Dedifferentiated amniotic fluid mesenchymal stem cell (primary cell): ENCODE data around the gene NR5A2.

Source experiments
- DNase-seq: peaks from one replicate; pipeline ENCODE4 v3.0.0-alpha.2; 2016; ENCODE audit errors: extremely low spot score

The NR5A2 gene

DNA sequence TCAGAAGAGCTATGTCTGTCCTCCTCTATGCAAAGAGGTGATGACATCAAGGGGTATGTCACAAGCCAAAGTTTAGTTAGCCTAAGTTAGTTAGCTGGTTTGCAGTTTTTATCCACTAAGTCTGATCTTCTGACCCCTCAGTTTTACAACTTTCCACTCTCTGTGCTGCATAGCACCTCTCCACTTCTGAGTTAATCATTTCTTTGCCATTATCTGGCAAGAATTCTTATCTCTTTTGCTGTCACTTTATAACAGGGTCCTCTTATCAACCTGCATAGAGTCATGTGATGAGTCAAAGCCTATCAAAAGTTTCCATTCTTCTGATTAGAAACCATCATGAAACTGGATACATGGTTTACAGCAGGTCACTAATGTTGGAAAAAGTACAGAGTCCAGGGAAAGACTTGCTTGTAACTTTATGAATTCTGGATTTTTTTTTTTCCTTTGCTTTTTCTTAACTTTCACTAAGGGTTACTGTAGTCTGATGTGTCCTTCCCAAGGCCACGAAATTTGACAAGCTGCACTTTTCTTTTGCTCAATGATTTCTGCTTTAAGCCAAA lies at the start of gene NR5A2:
TSS of gene NR5A2 (plus strand) at position 447 of the 560 bp plus-strand sequence. CDS start 138 bp downstream, outside the sequence.
- DNase-seq, result no peak

DNA sequence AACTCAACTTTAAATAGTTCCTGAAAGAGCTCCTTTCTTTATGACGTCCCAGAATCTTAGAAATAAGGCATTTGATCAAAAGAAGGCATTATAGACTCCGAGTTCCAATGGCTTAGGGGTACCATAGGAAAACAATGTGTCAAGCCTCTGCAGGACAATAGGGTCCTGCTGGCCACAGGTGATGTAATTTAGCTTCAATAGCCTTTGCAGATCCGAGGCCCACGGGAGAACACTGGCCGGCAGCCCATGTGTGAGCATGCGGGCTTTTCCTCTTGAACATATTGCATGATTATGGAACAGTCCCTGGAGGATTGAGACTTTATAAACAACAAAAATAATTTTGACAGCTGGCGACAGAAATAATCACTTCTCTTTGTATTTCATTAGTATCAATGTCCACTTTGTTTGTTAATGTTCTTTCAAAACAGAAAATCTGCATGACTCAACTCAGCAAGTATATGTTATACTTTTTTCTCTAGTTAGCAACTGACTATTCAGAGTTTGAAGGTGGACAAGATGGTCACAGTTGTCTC lies 49.0 kb upstream of the NR5A2 start:
- DNase-seq, result no peak

DNA sequence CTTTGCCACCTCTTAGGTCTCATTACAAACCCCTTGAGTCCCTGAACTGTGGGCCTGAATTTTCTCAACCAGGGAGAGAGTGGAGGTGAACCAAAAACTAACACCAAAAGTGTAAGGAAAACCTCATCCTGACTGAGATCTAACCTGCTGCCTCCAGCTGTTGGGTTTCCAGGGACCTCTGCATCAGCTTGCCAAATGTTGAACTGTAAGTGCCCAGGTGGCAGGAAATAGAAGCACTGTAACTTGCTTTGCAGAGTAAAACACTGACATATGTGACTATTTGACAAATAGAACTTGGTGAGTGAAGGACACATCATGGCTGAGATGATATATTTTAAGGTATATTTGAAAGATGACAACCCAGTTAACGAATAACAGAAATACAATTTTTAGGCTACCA lies 48.4 kb upstream of the NR5A2 start:
- DNase-seq, result no peak

DNA sequence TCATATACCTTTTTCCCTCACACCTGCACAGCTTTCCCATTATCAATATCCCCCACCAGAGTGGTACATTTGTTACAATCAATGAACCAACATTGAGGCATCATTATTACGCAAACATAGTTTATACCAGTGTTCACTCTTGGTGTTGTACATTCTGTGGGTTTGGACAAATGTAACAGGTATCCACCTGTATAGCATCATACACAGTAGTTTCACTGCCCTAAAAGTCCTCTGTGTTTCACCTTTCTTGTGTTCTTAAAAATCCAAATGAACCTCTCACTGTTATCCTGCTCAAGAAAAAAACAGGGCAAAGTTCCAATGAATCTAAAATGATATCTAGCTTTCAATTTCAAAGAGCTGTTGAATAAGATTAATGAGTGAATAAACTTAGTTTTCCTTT lies 45.9 kb upstream of the NR5A2 start:
- DNase-seq, result no peak

DNA sequence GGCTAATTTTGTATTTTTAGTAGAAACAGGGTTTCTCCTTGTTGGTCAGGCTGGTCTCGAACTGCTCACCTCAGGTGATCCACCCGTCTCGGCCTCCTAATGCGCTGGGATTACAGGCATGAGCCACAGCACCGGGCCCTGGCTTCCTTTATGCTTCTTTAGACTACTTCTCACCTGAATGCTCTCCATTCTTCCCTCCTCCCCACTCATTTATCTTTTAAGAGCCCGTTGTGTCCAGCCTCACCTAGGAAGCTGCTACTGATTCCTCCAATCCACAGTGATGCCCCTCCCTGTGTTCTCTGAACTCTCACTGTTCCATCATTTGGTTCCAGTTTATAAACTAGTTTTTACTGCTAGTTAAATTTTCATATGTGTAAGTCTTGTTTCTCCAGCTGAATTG lies 44.9 kb upstream of the NR5A2 start:
- DNase-seq, result no peak

DNA sequence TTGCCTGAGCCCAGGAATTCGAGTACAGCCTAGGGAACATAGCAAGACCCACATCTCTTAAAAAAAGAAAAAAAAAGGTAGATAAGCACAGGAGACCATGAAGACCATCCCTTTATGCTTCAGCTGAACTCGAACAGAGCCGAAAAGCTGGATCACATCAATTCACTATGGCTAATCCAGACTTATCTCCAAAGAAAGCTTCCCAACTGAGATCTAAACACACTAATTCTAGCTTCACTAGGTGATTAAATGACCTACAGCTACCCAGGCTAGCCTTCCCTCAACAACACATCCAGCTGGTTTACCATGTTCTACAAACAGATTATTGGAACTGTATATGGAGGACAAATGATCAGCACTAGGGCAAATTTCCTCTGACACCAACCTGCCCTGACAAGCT lies 44.0 kb upstream of the NR5A2 start:
- no peak for DNase-seq

DNA sequence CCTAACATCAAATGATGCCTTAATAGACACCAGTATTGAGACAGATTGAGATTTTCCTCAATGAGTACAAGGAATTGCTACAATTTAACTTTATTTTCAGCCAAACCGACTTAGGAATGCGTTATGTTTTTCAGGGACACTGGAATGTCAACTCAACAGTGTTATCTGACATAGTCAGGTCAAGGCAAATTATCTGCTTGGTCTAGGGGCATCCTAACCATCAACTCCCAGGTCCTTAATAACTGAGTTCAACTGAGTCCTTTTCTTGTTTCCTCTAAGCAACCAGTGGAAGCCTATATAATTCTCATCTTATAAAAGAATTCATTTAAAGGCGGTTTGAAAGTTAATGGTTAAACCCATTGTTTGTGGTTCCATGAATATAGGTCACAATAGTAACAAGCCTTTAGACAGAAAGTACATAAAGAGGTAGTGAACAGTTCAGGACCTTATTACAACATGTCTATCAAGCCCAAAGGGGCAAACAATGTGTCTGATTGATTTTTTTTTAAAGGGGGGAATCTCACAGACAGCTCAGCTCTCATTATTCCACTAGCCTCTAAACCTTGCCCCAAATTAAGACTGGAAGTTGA lies 32.3 kb upstream of the NR5A2 start:
- no peak for DNase-seq

DNA sequence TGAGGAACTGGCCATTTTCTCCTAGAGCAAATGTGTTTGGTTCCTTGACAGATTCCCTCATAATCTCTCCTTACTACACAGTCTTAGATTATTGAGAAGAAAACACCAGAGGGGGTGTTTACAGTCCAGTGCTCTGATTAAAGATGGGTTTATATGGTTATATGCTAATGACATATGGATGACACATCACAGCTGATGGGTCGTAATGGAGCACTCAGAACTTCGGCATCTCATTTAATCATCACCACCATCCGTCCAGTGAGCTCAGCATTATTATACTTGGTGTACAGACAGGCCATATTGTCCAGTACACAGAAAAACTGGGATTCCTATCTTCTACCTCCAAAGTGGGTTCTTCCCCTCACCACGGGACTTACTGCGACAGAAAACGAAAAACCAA lies 22.3 kb upstream of the NR5A2 start:
- DNase-seq, result no peak

DNA sequence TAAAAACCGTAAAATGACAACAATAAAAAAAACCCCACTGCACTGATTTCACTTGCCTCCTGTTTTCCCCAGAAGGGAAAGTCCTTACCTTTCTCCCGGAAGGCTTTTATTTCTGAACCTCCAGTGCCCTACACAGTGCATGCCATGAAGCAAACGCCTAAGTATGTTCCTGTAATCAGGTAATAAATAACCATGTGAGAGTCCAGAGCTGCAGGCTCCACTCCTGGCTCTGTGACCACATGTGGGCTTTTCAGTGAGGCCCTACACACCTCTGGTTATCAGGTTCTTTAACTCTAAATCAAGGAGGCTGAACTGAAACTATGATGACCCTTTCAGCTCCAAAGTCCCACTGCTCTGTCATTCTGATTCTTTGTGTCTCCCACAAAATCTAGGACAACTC lies 20.8 kb upstream of the NR5A2 start:
- no peak for DNase-seq

DNA sequence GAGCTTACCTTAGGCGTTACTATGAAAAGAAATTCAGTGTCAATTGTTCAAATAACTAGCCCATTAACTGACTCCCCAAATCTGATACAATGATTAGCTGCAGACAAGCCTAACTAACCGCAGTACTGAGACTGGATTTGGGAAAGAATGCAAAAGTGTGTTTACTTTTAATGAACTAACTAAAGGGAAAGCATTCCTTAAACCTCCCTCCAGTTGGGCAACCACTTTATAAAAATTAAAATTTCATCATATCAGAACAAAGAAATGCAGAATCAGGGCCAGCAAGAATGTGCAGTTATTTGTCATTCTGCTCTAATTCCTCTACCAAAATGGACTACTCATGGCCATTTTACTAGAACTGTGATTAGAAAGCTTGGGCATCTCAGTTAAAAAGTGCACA lies 11.7 kb upstream of the NR5A2 start:
- no peak for DNase-seq

DNA sequence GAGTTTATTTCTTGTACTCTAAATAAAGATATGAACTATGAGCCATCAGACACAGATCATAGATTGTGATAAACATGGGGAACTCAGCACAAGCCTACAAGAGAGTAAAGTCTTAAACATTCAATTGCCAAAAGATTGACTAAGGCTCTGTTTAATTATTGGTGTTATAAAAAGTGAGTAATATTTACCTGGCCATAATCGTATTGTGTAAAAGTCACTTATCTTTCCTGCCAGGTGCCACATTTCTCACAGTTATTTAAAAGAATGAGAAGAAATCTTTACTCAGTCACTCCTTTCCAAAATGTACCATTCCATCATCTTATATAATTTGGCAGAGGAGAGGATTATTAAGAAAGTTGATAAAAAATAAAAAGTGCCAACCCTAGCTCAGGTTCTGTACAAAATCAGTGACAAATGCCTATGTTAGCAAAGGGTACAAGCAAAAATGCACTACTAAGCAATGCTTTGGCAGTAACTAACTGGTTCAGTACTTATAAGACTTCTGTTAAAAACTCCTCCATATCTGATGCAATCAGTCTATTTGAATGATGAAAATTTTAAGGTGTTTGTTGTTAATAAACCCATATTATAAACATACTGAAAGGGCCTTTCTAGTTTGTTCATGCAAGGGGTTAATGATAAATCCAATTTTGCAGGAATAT lies 5.8 kb upstream of the NR5A2 start:
- DNase-seq, result no peak

DNA sequence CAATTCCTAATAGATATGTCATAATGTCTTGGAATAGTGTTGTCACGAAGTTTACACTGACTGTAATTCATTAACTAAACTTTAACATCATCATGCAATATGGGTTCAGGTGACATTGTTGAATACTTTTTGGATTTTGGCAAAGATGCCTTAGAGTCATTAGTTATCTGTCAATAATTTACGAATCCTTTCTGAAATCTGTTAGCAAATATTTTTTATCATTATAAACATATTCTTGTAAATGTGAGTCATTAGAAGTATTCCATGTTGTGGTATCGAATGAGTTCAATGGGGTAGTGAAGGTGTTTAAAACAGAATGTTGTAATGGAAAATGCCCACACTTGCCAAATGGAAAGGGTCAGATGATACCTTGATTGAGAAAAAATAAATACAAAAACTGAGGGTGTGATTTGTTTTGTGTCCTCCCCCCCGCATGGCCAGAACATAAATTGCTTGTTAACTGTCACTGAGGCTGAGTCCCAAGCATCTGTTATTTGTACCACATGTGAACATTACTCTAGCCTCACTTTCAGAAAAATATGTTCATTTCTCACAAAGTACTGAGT lies 5.2 kb upstream of the NR5A2 start:
- no peak for DNase-seq

DNA sequence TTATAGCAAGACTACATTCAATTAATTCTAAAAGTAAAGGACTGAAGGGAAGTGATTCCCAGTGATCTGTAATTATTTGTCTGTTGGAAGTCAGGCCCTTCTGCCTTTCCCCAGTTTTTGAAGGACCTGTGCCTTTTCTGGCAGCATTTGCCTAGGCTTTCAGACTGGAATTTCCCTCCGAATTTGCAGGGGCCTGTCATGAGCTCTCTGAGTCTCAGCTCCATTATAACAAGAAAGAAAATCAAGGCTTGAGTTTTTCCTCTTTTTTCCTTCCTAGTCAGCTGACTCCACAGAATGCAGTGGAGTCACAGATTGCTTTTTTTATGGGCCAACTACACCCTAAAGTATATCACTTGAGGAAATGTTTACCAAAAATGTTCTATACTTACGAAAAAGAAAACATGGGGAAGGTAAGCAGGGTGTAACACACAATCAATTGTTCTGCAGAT lies 1.1 kb downstream of the NR5A2 start:
- DNase-seq, result no peak

DNA sequence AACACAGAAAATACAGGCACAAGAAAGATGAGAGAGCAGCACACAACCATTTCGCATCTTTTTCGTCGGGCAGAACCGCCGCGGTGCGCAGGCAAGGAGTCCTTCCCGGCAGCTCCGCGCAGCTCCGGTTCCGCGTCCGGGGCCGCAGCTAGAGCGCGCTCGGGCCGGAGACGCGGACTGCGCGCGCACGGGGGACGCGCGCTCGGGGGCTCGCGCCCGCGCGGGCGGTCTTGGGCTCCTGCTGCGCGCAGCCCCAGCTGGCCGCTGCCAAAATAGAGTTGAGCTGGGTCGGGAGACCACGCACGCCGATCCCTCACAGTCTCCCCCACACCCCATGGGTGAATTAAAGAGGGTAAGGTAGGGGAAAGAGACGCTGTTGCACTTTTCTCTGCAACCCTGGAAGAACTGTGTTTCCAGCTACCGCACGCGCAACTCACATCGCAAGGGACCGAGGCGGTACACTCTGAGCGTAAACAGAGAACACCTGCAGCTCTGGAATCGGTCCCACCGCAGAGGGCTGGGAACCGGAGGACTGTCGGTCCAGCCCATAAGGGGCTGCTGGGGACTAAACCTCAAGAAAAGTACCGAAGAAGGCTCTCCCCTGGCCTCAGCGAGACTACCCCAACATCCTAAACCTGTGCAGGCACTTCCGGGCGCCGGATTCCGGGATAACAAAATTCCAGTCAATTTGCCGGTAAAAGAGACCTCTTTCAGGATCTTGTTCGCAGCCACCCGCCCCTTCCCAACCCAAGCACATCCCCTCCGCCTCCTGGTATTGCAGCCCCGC lies 1.7 kb downstream of the NR5A2 start:
- DNase-seq, result peak; percentile 34

DNA sequence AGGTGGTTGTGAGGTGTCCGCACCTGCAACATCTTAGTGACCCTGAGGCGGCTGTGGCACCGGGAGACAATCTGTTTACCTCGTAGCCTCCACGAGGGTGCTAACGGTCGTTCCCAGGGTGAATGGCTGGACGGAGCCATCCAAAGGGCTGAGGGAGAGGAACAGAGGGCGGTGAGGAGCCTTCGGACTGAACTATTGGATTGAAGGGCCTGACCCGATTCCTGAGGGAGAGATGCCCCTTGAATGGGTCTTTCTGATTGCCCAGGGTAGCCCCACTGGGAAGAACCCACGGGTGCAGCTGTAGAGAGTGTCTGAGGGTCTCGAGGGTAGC lies 2.3 kb downstream of the NR5A2 start:
- no peak for DNase-seq

DNA sequence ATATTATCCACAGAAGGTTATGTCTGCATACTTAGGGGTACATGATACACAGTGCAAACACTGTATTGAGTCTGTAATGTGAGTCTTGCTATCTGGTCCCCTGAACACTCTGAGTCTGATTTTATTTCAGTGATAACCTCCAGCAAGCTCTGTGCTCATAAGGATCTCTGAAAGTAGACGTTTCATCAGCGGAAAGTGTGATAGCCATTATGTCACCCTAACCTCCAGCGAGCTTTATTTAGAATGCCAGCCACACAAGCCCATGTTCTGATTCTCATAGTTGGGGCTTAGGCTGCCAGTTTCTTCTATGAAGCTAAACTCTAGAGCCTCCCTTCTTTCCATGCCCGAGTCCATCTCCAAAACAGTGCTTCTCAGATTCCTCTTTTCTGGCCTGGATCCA lies 3.3 kb downstream of the NR5A2 start:
- DNase-seq, result no peak

DNA sequence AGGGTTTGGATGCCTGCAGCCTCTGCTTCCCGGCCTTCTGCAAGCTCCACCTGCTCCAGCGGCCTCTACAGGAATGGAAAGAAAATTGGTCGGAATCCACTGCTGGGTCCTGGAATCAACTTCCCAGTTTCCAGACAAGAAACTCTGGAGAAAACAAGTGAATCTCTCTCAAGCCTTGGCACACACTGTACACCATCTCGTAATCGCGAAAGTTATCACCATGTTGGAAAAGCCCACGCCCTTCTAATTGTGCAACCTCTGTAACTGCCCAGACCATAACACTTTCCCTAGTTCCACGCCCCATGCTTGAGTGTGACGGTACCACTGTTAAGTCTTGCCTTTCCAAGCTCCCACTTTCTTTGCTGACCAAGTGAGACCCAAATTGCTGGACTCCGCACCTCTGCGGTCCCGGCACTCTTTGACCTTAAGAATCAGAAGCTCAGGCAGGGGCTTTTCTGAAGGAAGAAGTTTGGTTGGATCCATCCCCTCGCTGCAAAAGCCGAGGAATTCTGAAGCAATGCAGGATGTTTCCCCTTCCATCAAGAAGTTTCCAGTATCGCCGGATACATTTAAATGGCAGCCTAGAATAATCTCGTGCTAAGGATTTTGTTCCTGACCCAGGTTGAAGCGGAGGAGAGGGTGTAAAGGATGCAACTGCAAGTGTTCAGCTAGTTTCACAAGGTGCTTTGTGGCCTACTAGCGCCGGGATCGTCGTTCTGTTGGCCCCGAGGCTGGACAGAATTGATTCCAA lies 6.2 kb downstream of the NR5A2 start:
- no peak for DNase-seq

DNA sequence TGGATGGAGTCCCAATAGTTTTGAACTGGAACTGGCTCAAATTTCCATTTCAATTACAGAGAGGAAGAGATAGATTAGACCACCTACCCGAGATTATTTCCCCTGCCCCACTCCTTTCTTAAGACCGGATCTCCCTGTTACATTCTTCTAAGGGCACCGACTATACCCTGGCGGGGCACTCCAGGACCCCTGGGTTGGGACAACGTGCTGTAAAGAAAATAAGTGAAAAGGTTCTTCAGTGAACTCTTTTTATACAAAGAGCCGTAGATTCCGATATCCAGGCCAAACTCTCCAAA lies 6.7 kb downstream of the NR5A2 start:
- DNase-seq, result no peak

DNA sequence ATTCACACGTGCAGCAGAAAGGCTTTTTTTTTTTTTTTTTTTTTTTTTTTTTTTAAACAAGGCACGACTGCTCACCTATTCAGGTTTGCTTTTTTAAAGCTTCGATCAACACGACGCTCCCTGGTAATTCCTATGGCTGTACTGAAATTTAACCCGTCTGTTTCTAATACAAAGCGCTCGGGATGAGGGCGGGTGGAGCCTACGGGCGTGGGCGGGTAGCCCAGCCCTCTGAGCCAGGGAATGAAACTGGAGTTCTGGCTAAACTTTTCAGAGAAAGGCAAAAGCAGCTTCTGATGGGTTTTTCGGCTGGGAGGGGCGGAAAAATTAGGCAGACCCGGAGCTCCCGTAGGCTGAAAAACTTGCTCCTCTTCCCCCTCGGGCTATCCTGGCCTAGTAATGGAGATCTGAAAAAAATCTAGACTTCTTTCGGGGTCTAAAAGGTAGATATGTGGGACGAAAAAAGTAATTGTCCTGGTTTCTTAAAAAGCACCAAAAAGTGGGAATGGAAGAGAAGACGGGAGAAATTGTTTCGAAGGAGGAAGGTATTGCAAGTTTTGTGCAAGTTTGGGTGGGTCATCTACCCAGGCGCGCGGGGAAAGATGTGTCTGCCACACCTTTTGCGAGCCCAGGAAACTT lies 7.4 kb downstream of the NR5A2 start:
- no peak for DNase-seq

DNA sequence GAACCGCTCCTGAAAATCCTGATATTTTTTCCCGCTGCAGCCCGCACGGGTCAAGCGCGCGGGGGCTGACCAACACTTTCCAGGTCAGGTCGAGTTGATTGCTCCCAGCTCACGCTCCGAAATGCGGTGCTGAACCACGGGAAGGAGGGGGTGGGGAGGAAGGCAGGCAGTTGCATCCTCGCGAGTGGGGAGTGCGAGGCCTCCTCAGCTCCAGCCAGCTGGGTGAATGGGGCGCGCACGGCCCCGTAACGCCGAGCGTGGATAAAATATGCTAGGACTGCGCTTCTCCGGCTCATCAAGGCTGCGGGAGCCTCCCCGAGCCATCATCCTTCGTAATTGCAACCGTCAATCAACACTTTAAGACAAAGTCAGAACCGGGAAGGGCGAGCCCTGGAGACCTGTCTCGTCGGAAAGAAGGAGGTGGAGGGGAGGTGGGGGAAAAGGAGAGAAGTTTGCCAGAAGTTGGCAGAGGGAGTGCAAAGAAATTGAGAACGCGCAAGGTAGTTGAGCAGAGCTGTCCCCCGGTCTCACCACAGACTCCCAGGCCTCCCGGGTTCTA lies 8.0 kb downstream of the NR5A2 start:
- DNase-seq, result no peak
